H7 (cell line): ENCODE results near the gene SNCAIP. TPM values are rescaled to one million over a fixed set of nuclear protein-coding genes. Genes with fewer than 3 reads are reported as not detected.

Experiments
- DNase-seq: peaks from one replicate; pipeline ENCODE4 v3.0.0; 2012
- H3K27me3 ChIP-seq: 2 replicates; pipeline ENCODE4 v1.6.0; 2011; ENCODE audit warnings: mild to moderate bottlenecking, low read length; ENCODE audit not compliant: control insufficient read depth, insufficient read depth
- H3K36me3 ChIP-seq: replicated peaks from 2 replicates; pipeline ENCODE4 v1.5.1; 2011; ENCODE audit warnings: low read length; ENCODE audit not compliant: control insufficient read depth, insufficient read depth
- H3K4me3 ChIP-seq: 2 replicates; pipeline ENCODE4 v1.5.1; 2011; ENCODE audit warnings: low read depth, mild to moderate bottlenecking, control low read depth, low read length, moderate library complexity; ENCODE audit not compliant: insufficient read depth
- total RNA-seq: library from RNA; depleted of rRNA; stranded (reverse); fragments of >200 nt; shearing (Covaris generic); gene quantifications from 2 replicates; pipeline ENCODE4 v1.2.3, GENCODE V29; 2014

SNCAIP gene
- total RNA-seq, 1 experiment from 2014 or later = 4.2 TPM

GRCh38 chr5:122385808-122386207, 73.8 kb downstream of the SNCAIP start:
- Histone ChIP-seq H3K36me3 (no peaks in the 10 kb centered on the region), H3K4me3 (no peak overlapping the region), H3K27me3 (no peaks in the 10 kb centered on the region)
- no peak for DNase-seq

GRCh38 chr5:122390154-122390553, 78.1 kb downstream of the SNCAIP start:
- H3K36me3 ChIP-seq = no peaks in the 10 kb centered on the region
- no peaks in the 10 kb centered on the region for H3K27me3 ChIP-seq
- no peak for DNase-seq
- no peak overlapping the region for H3K4me3 ChIP-seq

- Histone ChIP-seq H3K36me3 (no peaks in the 10 kb centered on the region), H3K4me3 (no peak overlapping the region), H3K27me3 (no peaks in the 10 kb centered on the region)
- DNase-seq = no peak
Measured at GRCh38 chr5:122390694-122391093, 78.7 kb downstream of the SNCAIP start.

DNA sequence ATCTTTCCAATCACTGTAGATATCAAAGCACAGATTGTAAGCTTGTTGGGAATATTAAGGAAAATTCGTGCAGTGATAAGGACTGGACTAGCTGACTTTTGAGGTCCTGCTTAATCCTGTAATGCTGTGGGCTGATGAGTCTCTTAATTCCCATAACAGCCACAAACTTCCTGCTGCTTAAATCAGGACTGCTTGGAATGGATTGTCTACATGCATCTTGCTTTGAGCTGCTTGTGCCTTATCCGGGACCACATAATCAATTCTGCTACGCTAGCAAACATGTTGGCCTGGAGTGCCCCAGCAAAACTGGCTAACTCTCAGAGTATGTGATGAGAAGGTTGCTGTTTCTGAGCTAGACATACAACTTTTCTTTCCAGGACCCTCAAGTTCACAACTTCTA, 79.6 kb downstream of the SNCAIP start:
- Histone ChIP-seq H3K4me3 (no peak overlapping the region), H3K36me3 (no peaks in the 10 kb centered on the region), H3K27me3 (no peaks in the 10 kb centered on the region)
- no peak for DNase-seq

- H3K27me3 ChIP-seq = no peaks in the 10 kb centered on the region
- no peaks in the 10 kb centered on the region for H3K36me3 ChIP-seq
- no peak overlapping the region for H3K4me3 ChIP-seq
- no peak for DNase-seq
Measured at GRCh38 chr5:122392224-122392623, 80.2 kb downstream of the SNCAIP start.

DNA sequence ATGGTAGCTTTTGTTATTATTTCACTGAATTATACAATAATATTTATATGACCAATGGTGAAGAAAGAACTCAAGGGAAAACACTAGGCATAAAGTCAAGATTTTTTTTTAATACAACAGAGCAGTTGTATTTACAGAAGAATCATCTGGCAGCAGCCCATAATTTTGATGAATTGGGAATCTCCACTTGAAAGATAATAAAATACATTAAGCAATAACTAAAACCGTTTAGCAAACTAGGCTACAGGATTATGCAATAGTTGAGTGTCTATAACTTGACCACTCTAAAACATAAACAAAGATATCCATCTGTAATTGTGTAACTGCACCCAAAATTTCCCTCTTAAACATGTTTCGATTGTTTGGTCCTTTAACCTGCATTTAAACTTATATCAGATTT, 80.8 kb downstream of the SNCAIP start:
- Histone ChIP-seq H3K36me3 (no peaks in the 10 kb centered on the region), H3K27me3 (no peaks in the 10 kb centered on the region), H3K4me3 (no peak overlapping the region)
- DNase-seq = no peak

DNA sequence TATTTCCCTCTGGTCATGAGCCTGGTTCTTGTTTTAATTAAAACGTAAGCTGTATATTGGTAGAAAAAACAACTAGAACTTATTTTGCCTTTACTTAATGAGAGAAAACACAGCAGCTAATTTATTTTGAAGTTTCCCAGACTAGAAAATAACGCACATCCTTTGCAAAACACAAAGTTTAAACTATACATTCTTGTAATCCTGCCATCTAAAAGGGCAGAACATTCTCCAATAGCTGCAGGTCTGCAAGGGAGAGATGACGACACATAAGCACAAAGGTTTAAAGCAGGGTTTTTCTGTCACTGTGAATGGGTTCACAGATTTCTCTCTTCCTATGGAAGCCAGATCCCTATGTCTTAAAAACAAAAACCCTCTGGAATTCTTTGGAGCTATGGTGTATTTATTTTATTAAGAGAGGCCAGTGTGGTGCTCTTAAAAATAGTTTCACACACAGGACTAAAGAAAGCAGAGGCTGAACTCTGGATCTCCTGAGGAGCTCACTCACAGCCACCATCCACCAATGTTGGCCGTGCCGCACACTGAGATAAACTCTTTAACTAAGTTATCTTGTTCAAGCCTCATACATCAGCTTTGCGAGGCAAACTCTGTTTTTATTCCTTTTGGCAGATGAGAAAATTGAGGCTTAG, 82.4 kb downstream of the SNCAIP start:
- Histone ChIP-seq H3K27me3 (no peaks in the 10 kb centered on the region), H3K4me3 (no peak overlapping the region), H3K36me3 (no peaks in the 10 kb centered on the region)
- DNase-seq = no peak

DNA sequence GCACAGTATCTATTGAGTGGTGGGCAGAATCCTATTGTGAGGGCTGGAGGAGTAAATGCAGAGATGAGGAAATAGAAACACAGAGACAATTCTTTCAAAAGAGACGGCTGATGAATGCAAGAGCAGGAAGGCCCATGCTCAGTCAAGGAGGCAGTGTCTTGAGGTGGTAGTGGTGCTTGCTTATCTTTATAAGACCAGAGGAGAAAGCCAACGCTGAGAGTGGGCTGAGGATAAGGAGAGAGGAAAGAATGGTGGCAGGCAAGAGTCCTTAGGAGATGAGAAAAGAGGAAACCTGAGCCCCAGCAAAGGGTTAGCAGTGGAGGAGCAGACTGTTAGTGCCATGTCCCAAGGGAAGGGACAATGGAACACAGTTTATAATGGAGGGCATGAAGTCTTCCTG, 86.0 kb downstream of the SNCAIP start:
- no peaks in the 10 kb centered on the region for H3K27me3 ChIP-seq
- no peaks in the 10 kb centered on the region for H3K36me3 ChIP-seq
- H3K4me3 ChIP-seq = no peak overlapping the region
- no peak for DNase-seq

DNA sequence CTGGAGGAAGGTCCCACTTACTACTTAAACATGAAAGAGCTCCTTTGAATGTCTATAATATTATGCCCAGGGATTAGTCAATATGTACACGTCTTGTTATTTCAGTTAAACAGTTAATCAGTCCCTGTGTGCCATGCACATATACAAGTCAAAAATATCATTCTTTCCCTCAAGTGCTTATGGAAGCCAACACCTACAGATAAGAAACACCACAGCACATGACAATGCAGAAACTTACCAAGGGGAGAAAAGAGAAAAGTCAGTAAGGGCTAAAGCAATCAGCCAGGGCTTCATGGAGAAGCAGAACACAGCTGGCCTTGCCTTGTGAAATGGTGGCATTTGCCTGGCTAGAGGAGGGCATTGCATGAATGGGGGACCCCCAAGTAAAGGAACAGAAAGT, 88.3 kb downstream of the SNCAIP start:
- no peak overlapping the region for H3K4me3 ChIP-seq
- no peaks in the 10 kb centered on the region for H3K36me3 ChIP-seq
- no peak for DNase-seq
- H3K27me3 ChIP-seq = no peaks in the 10 kb centered on the region

GRCh38 chr5:122400938-122401337, 88.9 kb downstream of the SNCAIP start:
- H3K36me3 ChIP-seq = no peaks in the 10 kb centered on the region
- no peak for DNase-seq
- H3K27me3 ChIP-seq = no peaks in the 10 kb centered on the region
- H3K4me3 ChIP-seq = no peak overlapping the region

DNA sequence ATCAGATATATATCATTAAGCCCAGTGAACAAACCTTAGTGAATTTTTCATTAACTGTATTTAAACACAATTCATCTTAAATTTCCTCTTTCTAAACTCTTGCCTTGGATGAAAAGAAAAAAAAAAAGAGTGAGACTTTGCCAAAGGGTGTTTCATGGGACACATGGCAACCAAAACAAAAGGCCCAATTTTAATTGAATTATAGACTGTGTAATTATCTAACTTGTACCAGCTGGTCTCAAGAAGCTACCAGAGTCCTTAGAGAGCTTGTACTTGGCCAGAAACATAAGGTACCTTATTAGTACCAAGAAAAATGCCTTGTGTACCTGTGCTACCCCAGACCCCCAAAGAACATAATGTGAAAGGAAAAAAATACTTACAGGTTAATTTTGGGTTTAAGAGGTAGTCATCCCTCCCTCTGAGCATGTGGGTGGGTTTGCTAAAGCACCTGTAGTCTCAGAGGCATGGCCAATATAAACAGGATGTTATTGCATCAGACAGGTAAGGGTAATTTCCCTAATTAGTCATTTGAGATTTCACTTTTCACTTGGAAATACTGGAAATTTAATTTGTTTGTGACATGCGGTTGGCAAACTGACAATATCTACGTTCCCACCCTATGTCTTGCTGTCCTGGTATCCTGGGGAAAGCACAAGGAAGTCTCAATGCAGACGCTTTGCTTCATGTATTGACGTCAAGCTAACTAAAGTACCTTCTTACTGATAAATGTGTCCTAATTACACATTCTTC, 90.1 kb downstream of the SNCAIP start:
- no peak overlapping the region for H3K4me3 ChIP-seq
- H3K36me3 ChIP-seq = no peaks in the 10 kb centered on the region
- no peaks in the 10 kb centered on the region for H3K27me3 ChIP-seq
- DNase-seq = no peak

DNA sequence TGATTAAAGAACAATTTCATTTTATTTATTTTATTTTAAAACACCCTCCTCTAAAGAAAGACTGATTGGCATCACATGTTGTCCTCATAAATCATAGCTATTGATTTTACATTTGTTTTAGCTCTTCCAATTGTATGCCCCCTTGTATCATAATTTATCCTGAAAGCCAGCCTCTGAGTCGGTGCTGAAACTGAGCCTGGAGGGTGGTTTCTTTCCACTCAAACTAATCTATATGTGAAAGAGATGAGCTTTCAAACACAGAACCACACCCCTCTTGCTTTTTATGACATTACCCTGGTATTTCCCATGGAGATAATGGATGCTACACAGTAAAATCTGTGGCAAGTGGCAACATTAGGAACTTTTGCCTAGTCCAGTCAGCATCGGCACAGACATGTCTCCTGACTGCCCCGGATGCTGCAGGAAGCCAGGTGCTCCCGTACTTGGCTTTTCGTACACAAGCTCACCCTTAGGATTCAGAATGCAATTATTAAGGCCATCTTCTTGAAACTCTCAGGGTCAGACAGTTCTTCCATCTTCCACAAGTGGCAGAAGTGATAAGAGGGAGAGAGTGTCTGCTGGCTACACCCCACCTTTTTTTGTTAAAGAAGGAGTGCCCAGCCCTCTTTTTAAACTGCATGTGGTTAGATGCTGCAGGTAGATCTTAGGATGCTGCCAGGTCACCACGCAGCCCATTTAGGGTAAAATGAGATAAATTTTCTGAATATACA, 91.1 kb downstream of the SNCAIP start:
- DNase-seq = no peak
- Histone ChIP-seq H3K4me3 (no peak overlapping the region), H3K36me3 (no peaks in the 10 kb centered on the region), H3K27me3 (no peaks in the 10 kb centered on the region)

- H3K27me3 ChIP-seq = no peaks in the 10 kb centered on the region
- no peak overlapping the region for H3K4me3 ChIP-seq
- no peak for DNase-seq
- H3K36me3 ChIP-seq = no peaks in the 10 kb centered on the region
Measured at GRCh38 chr5:122404018-122404417, 92.0 kb downstream of the SNCAIP start.

GRCh38 chr5:122404653-122405362, 92.8 kb downstream of the SNCAIP start:
- DNase-seq = no peak
- Histone ChIP-seq H3K27me3 (no peaks in the 10 kb centered on the region), H3K36me3 (no peaks in the 10 kb centered on the region), H3K4me3 (no peak overlapping the region)
